Measurements from ENCODE around the gene FBXW8.

DNA sequence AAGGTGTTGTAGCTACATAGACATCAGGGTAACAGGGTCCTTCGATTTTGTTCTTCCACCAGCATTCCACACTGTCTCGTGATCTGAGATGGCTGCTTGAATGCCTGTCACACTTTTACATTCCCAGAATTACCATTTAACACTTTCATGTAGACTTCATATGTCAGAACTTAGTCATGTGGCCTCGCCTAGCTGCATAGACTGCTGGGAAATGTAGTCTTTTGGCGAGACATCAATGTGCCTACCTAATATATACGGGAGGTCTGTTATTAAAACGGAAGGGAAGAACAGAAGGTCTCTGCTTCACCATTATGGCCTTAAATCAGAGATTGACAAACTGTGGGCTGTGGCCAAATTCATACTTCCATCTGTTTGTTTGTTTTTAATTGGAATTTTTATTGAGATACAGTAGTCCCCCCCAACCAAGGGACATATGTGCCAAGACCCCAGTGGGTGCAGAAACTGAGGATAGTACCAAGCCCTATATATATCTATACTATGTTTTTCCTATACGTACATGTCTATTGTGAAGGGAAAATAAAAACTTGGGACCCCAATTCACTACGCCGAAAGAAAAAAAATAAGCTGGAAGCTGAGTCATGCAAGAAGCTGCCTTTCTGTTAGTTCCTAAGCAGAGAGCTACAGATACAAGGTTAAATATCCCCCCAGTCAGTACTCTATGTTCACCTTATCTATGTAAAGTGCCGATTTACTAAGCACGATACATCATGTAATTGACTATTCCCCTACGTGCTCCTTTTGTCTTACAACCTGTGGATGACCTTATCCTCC is 18.2 kb upstream of the FBXW8 start:
- TF ChIP-seq CTCF (optimal IDR thresholded peaks at IDR 0.05 in 1 of 3, IDR thresholded peaks at IDR 0.05 in 1 of 3, conservative IDR thresholded peaks at IDR 0.05 in 1 of 3; ENCODE audit: extremely low read depth in 1 of 3, insufficient read depth in 2 of 3, low read length in 3 of 3) (no peak), EZH2 (IDR thresholded peaks at IDR 0.05; ENCODE audit: low read length) (no peak)

Data from keratinocyte (primary cell).